GM12801 (cell line): Measurements from ENCODE around the gene RUNX3.

Source experiments
- CTCF ChIP-seq: IDR thresholded peaks from one replicate; pipeline ENCODE4 v1.5.1; 2011; ENCODE audit warnings: control low read depth; ENCODE audit not compliant: insufficient read length; ENCODE audit errors: extremely low read depth

Gene RUNX3

GRCh38 chr1:24951337-24951736, 21.3 kb upstream of the RUNX3 start:
- no peak for TF ChIP-seq CTCF

- TF ChIP-seq CTCF = no peak
These were observed 19.3 kb upstream of the RUNX3 start for GRCh38 chr1:24949331-24949881.

GRCh38 chr1:24948079-24948827, 18.2 kb upstream of the RUNX3 start:
- no peak for TF ChIP-seq CTCF

- no peak for TF ChIP-seq CTCF
These were observed 17.0 kb upstream of the RUNX3 start for GRCh38 chr1:24946861-24947658.

- TF ChIP-seq CTCF = no peak
These were observed 15.6 kb upstream of the RUNX3 start for GRCh38 chr1:24945354-24946326.

GRCh38 chr1:24944318-24944717, 14.2 kb upstream of the RUNX3 start:
- TF ChIP-seq CTCF = no peak
